ENCODE results near the gene TTBK2.
"Not testable (repeated sequence)": the region's sequence is repeated elsewhere in the genome, so short reads cannot be mapped to it uniquely, and the experiment has no call there.

TTBK2 gene

GRCh38 chr15:42920519-42921341 is at the start of gene TTBK2:
TTBK2 (minus strand) TSS chr15:42920778; CDS start chr15:42878617, 42,161 bp downstream.
- peak; percentile 97 to 98 for DNase-seq

- no peak for DNase-seq
These were observed 43.9 kb upstream of the TTBK2 start for GRCh38 chr15:42964476-42964875.

DNA sequence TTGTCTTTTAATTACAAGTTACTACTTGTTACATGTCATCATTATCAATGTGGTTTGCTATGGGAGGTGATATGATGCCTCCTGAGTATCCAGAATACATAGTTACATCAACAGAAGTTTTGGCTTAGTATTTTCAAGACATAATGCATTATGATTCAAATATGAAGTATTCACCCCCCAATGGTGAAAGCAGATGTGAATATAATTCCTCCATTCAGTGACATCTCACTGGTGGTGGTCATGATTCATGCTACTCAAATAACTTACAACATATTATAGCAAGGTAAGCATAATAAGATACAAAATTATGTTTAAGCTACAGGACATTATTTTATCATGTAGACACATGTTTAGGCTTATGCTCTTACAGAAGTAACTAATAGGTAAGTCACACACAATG is 34.9 kb upstream of the TTBK2 start:
- no peak for DNase-seq

- DNase-seq: no peak
These were observed 33.7 kb upstream of the TTBK2 start for GRCh38 chr15:42954291-42954690.

DNA sequence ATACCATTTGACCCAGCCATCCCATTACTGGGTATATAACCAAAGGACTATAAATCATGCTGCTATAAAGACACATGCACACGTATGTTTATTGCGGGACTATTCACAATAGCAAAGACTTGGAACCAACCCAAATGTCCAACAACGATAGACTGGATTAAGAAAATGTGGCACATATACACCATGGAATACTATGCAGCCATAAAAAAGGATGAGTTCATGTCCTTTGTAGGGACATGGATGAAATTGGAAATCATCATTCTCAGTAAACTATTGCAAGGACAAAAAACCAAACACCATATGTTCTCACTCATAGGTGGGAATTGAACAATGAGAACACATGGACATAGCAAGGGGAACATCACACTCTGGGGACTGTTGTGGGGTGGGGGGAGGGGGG is 28.3 kb upstream of the TTBK2 start:
- not testable (repeated sequence) for DNase-seq

- DNase-seq: no peak
These were observed 19.9 kb upstream of the TTBK2 start for GRCh38 chr15:42940527-42940926.

GRCh38 chr15:42939841-42940240 is 19.3 kb upstream of the TTBK2 start:
- no peak for DNase-seq

GRCh38 chr15:42937143-42937542 is 16.6 kb upstream of the TTBK2 start:
- no peak for DNase-seq

GRCh38 chr15:42933886-42934667 is 13.5 kb upstream of the TTBK2 start:
- DNase-seq: no peak

- no peak for DNase-seq
These were observed 12.4 kb upstream of the TTBK2 start for GRCh38 chr15:42932833-42933515.

DNA sequence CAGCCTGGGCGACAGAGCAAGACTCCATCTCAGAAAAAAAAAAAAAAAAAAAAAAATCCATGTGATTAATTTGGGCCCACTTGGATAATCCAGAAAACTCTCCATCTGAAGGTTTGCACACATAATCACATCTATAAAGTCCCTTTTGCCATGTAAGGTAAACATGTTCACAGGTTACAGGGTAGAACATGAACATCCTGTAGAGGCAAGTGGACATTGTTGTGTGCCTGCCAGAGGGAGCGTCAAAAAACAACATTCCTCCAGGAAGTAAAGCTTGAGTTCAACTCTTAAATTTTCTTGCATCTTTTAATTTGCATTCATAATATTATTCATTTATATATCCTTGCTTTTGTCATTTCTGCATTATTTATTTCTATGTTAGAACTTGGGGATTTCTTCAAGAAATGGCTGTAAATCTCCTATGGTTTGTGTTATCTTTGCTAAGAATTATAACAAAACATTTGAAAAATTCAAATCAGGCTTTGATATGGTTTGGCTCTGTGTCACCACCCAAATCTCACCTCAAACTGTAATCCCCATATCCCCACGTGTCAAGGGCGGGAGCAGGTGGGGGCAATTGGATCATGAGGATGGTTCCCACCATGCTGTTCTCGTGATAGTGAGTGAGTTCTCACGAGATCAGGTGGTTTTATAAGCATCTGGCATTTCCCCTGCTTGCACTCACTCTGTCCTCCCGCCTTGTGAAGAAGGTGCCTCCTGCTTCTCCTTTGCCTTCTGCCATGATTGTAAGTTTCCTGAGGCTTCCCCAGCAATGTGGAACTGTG is 11.3 kb upstream of the TTBK2 start:
- no peak for DNase-seq

DNA sequence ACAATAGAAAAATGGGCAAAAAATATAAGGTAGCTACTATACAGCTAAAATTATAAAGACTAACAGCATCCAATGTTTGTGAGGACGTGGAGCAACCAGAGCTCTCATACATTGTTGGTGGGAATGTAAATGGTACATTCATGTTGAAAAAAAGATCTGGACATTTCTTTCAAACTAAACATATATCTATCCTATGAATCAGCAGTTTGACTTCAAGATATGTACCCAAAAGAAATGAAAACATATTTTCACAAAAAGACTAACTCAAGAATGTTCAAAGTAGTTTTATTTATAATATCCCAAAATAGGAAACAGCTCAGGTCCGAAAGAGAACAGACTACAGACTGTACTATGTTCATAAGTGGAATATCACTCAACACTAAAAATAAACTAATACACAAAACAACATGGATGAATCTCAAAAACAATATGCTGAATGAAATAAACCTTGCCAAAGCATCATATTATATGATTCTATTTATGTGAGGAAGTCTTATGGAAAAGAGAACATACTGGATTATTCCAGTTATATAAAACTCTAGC is 8.8 kb upstream of the TTBK2 start:
- DNase-seq: no peak

- peak; percentile 28 to 38 for DNase-seq
These were observed 759 bp upstream of the TTBK2 start for GRCh38 chr15:42921342-42921731.

DNA sequence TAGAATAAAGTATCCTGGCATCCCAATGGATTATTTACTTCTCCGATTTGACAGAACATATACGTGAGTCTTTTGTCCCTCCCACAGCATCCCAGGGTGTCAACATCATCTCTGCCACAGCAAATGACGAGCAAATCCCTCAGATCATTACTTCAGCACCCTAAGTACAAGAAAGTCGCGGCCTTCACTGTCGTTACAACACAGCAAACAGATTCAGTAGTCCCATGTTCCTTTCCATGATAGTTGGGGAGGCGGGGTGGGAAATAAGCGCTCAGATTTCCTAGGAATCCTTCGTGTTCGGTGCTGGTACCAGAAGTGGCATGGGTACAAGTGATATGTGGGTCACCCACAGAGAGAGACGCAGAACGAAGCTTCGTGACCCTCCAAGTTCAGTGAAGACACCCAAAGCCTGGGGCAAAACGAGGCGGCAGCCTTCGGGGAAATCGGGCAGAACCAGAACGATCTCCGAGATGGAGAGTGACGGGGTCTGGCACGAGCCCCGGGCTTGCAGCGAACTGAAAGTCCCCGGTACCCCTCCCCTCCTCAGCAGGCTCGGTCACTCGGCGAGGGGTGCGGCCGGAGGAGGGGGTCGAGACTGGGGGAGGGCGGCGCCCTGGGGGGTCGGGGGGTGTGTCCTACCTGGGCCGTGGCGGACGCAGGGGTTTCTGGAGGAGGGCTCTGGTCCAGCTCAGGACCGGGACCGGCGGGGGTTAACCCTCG is 619 bp downstream of the TTBK2 start:
- DNase-seq: peak; percentile 21 to 23

DNA sequence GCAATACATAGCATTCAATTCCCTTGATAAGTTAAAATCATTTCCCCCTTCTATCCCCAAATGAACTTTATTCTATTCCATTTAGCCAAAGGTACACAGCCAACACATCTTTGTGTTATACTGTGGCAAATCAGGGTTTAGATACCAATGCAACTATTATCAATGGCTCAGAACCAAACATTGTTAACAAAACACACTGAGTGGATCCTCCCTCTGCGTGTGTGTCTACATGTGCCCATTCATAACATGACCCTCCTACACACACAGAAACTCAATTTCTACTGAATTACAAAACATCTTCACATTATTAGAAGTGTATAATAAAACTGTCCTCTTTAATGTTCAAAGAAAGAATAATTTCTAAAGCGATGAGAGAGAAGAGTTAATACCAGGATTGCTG is 1.3 kb downstream of the TTBK2 start:
- no peak for DNase-seq

DNA sequence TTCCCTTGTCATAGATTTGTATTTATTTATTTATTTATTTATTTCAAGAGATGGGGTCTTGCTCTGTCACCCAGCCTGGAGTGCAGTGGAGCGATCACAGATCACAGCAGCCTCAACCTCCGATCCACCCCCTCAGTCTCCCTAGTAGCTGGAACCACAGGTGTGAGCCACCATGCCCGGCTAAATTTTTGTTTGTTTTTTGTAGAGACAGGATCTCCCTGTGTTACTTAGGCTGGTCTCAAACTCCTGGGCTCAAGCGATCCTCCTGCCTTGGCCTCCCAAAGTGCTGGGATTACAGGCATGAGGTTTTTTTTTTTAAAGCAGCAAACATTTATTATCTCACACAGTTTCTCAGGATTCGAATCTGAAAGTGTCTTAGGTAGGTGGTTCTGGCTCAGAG is 2.5 kb downstream of the TTBK2 start:
- DNase-seq: no peak

DNA sequence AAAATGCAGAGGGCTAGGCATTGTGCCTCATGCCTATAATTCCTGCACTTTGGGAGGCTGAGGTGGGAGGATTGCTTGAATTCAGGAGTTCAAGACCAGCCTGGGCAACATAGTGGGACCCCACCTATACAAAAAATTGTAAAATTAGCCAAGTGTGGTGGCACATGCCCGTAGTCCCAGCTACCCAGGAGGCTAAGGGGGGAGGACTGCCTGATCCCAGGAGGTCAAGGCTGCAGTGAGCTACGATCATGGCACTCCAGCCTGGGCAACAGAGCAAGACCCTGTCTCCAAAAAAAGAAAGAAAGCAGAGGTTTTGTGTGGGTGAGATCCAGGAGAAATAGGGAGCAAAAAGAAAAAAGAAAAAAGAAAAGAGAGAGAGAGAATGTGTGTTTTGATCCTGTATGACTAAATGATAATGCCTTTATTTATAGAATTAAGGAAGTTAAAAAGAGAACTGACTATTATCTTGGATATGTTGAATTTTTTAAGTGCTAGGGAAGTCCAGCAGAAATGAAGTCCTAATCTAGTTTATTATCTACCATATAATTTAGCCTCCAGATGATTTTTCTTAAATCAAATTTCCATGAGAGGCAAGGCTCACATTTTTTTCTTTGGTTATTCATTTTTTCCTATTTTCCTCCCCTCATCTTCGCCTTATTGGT is 4.8 kb downstream of the TTBK2 start:
- DNase-seq: no peak

GRCh38 chr15:42914728-42915497 is 5.7 kb downstream of the TTBK2 start:
- no peak for DNase-seq

- no peak for DNase-seq
These were observed 9.5 kb downstream of the TTBK2 start for GRCh38 chr15:42911058-42911592.

DNA sequence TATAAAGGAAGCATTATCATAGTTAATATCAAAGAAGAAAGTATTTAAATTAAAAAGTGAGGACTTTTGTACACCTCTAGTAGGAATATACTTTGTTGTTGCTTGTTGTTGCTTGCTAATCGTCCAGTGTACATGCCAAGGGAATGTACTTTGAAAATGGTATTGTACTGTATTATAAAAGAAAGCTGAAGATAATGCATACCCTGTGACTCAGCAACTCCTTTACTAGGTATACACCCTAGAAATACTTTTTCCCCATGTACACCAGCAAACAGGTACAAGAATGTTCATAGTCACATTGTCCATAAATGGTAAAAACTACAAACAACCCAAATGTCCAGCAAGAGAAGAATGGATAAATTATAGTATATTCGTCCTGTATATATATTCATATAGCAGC is 12.0 kb downstream of the TTBK2 start:
- no peak for DNase-seq
